Stimulated activated CD4-positive, alpha-beta T cell treated with anti-CD3 and anti-CD28 coated beads, TNF-alpha, amount 100 ng/mL, for 1 hour (primary cell): ENCODE data around the gene ZNF746.
"Not testable (repeated sequence)": the region's sequence is repeated elsewhere in the genome, so short reads cannot be mapped to it uniquely, and the experiment has no call there.

Experiments
- DNase-seq, 3 donors: peaks; one replicate each; pipeline ENCODE4 v3.0.0-alpha.2; 2020; ENCODE audit warnings: low read depth in 3 of 3, low spot score in 1 of 3

ZNF746 gene

DNA sequence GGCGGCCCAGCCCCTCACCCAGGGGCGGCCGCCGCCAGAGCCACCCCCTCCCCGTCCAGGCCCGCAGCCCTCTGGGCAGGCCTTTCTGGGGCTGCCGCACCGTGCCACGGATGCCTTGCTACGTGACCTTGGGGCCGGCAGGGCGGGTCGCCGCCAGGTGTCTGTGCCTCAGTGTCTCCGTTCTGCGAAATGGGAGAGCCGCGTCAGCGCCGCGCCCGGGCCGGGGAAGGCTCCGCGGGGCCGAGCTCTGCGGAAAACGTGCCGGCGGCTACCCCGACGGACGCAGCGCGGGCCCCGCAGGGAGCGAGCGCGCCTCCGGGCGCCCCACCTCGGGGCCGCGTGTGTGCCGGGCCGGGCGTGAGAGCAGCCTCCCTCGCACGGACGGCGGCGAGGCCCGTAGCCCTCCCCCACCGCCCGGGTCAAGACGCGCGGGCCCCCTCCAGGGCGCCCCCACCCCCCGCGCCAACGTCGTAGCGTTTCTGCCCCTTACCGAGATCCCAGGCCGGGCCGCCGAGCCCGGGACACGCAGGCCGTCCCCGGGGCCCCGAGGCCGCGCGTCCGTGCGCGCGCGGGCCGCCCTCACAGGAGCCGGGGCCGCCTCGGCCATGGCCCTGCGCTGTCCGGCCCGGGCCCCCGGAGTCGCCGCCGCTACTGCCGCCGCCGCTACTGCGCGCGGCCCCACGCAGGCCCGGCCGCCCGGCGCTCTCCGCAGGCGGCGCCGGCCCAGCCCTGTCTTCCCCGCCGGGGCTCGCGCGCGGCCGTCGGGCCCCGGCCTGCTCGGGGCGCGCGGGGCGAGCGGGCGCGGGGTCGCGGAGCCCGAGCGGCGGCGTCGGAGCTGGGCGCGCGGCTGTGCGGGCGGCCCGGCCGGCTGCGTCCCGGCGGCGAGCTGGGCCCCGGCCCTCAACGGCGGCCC, 37.8 kb downstream of the ZNF746 start:
- DNase-seq: no peak

GRCh38 chr7:149459201-149459539, 38.4 kb downstream of the ZNF746 start:
- no peak for DNase-seq

DNA sequence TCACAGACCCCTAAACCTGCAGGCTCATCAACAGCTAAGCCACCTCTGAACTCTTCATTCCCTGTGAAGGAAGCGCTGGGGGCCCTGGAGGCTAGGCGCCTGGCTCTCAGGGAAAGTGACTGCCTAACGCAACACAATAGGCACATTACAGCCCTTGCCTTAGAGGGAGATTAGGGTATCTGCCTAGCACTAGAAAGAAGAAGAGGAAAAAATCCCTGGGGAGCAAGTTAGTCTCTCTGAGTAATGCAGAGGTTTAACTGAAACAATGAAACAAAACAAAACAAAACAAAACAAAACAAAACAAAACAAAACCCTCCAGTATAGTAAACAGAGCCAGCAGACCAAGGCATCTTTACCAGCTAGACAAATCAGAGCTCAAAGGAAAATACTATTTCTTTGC, 39.4 kb downstream of the ZNF746 start:
- DNase-seq: no peak

DNA sequence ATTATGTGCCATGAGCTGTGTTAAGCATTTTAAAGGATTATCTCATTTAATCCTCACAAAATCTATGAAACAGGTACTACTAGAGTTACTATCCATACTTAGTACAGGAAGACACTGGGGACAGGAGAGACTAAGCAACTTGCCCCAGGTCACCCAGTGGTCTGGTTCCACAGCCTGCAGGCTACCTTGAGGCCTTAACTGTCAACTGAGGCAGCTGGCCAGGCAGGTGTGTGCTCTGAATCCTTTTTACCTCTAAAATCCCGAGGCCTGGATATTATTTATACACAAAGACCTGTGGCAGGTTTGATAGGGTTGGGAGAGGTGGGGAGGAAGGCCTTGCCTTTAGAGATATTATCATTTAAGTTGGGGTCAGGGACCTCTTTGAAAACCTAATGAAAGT, 39.8 kb downstream of the ZNF746 start:
- no peak for DNase-seq

- DNase-seq: no peak
Measured at GRCh38 chr7:149456506-149457421, 40.8 kb downstream of the ZNF746 start.

- DNase-seq: no peak
Measured at GRCh38 chr7:149455175-149455950, 42.2 kb downstream of the ZNF746 start.

- DNase-seq: no peak
Measured at GRCh38 chr7:149454750-149455149, 42.9 kb downstream of the ZNF746 start.

- DNase-seq: no peak
Measured at GRCh38 chr7:149454006-149454405, 43.6 kb downstream of the ZNF746 start.

GRCh38 chr7:149450821-149451220, 46.8 kb downstream of the ZNF746 start:
- DNase-seq: no peak

DNA sequence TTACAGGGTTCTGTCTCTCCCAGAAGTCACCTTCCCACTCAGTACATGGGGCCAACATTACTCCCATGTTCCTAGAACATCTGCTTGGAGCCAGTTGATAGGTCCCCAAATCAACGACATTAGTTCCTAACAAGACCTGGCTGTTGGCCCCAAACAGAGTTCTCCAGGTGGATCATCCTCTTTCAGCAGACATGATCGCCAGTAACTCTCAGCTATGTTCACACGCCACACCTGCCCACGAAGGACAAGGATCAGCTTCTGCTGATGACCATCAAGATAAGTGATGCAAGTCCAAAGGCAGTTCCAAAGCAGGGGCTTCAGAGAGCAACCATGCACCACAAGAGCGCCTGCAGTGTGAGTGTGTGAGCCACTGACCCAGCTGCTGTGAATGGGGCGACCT, 47.7 kb downstream of the ZNF746 start:
- DNase-seq: no peak

GRCh38 chr7:149448961-149449360, 48.6 kb downstream of the ZNF746 start:
- no peak for DNase-seq

GRCh38 chr7:149446026-149446425, 51.6 kb downstream of the ZNF746 start:
- DNase-seq: not testable (repeated sequence)

DNA sequence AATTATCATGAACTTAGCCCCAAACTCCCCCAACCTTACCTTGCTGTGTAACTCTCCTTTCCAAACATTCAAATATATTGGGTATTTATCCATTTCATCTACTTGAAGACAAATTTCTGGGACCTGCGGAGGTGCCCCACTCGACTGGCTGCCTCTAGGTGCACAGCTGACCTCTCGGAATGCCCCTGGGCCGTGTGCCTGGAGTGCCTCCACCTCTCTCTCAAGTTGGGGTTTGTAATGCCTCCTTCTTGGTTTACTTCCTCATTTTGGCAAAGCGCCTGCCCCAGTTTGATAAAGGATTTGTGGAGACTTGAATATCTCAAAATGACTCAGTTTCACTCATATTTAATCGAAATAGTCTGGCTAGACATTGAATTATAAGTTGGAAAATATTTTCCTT, 53.3 kb downstream of the ZNF746 start:
- DNase-seq: no peak

DNA sequence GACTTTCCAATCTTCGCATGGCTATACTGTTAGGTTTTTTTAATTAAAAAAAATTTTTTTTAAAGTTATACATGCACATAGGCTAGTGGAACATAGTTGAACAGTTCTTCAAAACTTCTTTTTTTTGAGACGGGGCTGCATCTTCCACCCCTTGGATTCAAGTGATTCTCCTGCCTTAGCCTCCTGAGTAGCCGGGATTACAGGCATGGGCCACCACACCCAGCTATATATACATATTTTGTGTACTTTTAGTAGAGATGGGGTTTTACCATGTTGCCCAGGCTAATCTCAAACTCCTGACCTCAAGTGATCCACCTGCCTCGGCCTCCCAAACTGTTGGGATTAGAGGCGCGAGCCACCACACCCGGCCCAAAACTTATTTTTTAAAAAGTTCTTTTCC, 54.1 kb downstream of the ZNF746 start:
- DNase-seq: no peak

DNA sequence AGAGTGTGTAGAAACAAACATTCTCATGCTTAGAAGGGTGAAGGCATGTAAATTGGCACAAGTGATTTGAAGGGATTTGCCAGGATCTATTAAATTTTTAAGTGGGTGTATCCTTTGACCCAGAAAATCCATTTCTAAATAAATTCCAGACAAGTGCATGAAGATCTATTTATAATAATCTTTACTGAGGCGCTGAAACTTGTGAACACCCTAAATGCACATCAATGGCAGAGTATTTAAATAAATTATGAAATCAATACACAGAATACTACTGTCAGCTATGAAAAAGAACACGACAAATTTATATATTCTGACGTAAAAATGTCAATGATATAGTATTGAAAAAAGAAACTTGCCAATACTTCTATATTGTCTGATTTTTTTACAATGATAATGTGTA, 54.7 kb downstream of the ZNF746 start:
- no peak for DNase-seq

DNA sequence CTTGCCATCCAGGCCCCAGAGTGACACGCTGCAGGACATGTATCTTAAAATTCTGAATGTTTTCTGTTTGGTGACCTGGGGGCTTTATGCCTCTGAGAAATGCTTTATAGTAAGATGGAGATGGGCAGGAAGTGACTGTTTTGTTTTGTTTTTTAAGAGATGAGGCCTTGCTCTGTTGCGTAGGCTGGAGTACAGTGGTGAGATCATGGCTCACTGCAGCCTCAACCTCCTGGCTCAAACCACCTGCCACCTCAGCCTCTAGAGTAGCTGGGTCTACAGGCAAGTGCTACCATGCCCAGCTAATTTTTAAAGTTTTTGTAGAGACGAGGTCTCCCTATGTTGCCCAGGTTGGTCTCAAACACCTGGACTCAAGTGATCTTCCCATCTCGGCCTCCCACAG, 57.4 kb downstream of the ZNF746 start:
- DNase-seq: no peak

GRCh38 chr7:149436358-149436757, 61.3 kb downstream of the ZNF746 start:
- no peak for DNase-seq

- DNase-seq: no peak
Measured at GRCh38 chr7:149433124-149433523, 64.5 kb downstream of the ZNF746 start.

DNA sequence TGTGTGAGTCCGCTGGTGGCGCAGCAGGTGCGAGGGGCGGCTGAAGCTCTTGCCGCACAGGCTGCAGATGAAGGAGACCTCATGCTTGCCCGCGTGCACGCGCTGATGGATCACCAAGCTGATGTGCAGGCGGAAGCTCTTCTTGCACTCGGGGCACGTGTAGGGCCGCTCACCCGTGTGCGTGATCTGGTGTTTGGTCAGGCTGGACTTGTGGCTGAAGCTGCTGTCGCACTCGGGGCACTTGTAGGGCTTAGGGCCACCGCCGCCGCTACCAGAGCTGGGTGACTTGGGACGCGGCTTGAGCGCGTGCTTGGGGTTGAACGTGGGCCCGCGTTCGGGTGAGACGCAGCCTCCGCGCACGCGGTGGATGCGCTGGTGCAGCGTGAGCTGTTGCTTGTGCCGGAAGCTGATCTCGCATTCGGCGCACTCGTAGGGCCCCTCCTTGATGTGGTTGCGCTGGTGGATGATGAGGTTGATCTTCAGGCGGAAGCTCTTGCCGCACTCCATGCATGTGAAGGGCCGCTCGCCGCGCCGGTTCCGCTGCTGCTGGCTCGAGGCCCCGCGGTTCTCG, 65.4 kb downstream of the ZNF746 start:
- DNase-seq: no peak

DNA sequence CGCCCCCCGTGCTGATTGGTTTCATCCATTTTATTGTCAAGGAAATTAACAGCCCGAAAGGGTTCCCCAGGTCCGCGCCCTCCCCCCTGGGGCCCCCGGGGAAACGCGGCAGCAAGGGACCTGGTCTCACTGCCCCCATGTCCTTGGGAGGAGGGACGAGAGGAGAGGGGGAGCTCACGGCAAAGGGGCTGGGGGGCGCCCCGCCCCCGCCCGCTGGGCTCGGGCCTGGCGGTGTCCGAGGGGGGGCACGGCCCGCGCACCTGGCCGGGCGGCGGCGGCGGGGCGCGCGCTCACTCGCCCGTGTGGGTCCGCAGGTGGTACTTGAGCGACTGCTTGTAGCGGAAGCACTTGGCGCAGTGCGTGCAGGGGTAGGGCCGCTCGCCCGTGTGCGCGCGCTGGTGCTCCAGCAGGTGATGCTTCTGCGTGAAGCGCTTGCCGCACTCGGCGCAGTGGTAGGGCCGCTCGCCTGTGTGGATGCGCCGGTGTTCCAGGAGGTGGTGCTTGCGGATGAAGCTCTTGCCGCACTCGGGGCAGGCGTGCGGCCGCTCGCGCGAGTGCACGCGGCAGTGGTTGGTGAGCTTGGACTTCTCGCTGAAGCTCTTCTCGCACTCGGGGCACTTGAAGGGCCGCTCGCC, 66.0 kb downstream of the ZNF746 start:
- no peak for DNase-seq

DNA sequence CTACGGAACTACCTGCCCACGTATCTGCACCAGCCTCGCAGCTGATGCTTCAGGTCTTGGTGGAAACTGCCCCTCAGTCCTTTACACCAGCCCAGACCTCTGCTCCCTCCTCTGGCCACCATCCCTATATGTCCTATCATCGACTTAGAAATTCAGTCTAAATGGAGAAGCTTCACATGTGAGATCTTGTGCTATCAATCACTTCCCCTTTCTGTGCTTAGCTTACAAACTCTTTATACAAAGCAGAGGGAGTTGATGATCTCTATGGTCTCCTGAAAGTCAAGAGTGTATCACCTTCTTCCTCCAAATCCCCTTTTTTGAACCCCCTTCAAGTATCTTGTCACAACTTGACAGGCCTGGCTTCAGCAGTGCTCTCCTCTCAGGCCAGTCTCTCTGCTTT, 67.4 kb downstream of the ZNF746 start:
- no peak for DNase-seq
